ENCODE measurements around the gene GCNA.
"Not testable (repeated sequence)": the region's sequence is repeated elsewhere in the genome, so short reads cannot be mapped to it uniquely, and the experiment has no call there.

GCNA gene

DNA sequence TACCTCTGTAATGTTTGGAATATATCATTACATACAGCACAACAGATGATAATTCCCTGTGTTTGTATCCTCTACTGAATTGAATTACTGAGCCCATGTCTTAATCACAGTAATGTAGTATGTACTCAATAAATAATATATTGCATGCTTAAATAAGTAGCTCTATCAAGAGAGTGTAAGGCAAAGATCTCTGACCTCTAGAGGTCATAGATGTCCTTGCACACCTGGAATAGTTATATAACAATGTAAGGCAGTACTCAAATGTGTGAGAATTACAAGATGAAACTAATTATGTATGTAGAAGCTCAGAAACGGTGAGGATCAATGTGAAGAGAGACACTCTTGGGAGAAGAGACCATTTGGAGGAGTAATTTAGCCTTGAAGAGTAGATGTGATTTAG lies 14.3 kb upstream of the GCNA start:
- no peak for DNase-seq

DNA sequence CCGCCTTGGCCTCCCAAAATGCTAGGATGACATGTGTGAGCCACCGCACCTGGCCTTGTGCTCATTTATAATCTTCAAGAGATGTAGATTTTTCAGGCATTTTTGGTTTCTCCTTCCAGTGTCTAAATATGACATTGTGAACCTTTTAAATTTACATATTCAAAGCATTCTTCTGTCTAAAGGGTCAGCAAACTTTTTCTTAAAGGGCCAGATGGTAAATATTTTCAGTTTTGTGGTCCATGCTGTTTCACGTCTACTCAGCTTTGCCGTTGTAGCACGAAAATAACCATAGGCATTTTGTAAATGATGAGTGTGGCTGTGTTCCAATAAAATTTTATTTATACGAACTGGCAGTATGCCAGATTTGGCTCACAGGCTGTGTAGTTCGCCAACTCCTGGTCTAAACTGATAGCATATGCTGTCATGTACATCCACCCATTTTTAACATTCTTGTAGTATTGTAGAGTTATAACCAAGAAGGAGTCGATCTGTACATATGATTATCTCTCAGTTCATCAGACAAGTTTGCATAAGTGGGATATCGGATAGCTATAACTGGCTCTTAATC lies 12.7 kb upstream of the GCNA start:
- DNase-seq: no peak

DNA sequence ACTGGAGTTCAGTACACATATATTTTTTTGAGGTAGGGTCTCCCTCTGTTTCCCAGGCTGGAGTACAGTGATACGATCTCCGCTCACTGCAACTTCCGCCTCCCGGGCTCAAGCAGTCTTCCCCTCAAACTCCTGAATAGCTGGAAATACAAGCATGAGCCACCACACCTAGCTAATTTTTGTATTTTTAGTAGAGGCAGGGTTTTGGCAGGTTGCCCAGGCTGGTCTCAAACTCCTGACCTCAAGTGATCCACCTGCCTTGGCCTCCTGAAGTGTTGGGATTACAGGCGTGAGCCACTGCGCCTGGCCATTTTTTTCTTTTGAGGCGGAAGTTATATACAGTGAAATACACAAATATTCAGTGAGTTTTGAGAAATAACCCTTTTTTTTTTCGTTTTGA lies 6.8 kb upstream of the GCNA start:
- DNase-seq: not testable (repeated sequence)

DNA sequence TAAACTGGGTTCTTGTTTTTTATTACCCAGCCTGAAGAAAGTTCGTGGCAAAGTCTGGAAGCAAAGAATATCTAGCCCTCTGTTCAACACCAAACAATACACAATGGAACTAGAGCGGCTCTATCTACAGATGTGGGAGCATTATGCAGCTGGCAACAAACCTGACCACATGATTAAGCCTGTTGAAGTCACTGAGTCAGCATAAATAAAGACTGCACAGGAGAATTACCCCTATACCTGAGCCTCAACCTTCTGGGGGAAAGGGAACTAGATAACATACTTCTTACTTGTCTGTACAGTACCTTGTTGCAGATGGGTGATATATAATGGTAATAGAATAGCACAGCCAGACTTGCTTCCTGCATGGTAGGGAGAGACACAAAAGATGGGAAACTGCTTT lies 4.6 kb upstream of the GCNA start:
- no peak for DNase-seq

DNA sequence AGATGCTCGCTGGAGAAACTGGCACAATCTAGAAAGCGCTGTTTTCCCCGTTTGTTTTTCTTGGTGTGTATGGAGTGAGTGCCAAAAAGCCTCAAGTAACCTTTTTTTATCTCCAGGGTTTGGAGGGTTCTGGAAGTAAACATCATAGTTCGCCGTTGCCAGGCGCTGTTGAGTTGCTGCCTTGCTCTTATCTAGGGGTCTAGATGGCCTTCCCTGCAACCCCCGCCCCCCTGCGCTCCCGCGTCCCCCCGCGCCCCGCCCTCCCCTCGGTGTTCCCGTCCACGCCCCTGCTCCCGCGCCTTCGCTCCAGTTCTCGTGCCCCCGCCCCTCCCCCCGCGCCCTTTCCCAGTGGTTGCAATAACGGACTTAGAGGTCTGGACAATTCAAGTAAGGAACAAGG lies 555 bp upstream of the GCNA start:
- no peak for DNase-seq

DNA sequence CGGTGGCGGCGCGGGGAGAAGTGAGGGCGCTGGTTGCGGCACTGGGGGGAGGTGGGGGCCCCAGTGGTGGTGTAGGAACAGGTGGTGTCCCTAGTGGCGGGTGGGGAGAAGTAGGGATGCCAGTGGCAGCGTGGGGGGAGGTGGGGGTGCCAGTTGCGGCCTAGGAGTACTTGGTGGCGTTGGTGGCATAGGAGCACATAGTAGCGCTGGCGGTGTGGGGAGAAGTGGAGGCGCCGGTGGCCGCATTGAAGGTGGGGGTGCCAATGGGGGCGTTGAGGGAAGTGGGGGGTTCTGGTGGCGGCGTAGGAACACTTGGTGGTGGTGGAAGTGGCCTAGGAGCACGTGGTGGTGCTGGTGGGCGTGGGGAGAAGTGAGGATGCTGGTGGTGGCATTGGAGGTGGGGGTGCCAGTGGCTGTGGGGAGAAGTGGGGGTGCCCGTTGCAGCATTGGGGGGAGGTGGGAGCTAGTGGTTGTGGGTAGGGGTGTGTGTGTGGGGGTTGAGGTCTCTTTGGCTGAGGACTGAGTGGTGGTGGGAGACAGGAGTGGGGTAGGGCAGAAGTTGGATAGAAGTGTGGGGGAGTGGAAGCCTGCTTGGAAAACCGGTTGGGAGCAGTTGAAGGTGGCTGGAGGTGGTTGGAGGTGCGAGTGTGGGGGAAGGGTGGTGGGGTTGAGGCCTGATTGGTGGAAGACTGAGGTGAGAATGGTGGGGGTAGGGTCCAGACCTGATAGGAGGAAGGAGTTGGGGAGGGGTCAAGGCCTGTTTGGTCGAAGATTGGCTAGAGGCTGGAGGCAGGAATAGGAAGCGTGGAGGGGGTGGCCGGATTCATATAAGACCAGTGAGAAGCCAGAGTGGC lies 1.1 kb downstream of the GCNA start:
- no peak for DNase-seq

DNA sequence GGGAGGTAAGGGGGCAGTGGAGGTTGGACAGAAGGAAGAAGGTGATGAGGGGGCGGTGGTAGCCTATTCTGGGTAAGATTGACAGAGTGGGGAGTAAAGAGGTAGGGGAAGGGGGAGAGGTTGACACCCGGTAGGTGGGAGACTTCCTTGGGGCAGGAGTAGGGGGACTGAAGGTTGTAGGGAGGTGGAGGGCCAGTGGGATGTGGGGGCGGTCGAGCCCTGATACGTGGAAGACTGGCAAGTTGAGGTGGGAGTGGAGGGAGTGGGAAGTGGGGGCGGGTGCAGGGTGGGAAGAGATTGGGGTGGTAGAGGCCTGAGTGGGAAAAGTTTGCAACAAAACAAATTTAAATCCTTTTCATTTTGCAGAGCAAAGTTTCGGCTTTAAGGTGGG lies 1.7 kb downstream of the GCNA start:
- no peak for DNase-seq

DNA sequence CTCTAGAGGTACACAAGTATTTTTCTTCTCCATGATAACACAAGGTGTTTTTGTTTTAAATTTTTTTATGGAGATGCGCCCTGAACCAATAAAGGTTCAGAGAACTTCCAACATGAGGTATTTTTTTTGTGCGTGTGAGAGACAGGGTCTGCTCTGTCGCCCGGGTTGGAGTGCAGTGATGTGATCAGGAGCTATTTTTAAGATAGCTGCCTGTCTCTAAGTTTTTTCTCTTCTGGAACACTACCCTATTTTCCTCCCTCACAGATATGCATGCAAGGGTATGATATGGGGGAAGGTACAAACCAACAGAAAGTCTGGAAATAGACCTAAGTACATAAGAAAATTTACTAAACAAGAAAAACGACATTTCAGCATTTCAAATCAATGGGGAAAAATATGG lies 3.0 kb downstream of the GCNA start:
- DNase-seq: no peak

DNA sequence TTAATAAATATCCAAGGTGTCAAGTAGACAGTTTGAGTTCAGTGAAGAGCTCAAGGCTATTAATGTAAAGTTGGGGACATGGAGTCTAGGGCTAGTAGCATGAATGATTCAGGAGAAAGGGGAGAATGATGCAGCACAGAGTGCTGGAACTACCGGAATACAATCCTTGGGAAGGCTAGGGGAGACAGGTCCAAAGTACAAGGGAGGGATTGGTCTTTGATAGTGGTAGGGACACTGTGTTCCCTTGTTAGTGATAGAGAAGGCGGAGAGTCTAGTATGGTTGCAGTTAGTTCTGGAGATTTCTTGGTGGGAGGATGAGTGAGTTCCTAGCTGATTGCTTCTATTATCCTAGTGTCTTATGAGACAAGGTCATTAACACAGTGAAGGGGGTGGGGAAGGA lies 8.7 kb downstream of the GCNA start:
- no peak for DNase-seq

DNA sequence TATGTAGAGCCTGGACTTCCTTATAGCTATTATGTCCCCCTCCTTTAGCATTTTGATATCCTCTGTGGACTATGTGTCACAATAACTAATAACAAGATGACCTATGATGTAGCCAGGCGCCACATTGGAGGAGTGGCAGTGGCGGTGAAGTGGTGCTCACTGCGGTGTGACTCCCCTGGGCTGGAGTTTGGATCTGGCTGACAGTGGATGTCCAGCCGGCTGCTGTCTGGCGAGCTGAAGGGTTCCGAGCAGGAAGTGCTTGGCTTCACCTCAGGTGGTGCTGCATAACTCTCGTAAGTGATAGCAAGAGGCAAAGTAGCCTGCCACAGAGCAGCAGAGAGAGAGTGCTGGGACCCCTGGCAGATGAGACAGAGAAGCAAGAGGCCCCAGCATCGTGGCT lies 15.0 kb downstream of the GCNA start:
- not testable (repeated sequence) for DNase-seq

DNA sequence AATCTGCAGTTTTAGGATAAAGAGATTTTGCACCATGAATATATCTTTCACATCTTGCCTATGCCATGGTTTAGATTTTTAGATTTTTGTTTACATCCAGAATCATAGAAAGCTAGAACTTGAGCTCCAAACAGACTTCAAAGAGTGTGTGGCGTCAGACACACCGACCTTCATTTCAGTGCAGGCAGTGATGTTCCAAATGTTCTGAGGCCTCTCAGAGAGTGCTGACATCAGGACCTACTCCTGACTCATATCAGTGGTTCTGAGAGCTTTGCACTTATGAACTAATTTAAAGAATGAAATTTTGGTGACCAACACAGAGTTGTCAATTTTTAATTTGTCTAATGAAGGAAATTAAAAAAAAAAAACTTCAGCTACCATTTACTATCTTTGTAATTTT lies 21.7 kb downstream of the GCNA start:
- DNase-seq: no peak

DNA sequence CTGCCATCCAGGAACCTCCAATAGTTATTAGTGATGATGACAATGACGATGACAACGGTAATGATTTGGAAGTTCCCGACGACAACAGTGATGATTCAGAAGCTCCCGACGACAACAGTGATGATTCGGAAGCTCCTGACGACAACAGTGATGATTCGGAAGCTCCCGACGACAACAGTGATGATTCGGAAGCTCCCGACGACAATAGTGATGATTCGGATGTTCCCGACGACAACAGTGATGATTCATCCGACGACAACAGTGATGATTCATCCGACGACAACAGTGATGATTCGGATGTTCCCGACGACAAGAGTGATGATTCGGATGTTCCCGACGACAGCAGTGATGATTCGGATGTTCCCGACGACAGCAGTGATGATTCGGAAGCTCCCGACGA lies 25.4 kb downstream of the GCNA start:
- DNase-seq: no peak

DNA sequence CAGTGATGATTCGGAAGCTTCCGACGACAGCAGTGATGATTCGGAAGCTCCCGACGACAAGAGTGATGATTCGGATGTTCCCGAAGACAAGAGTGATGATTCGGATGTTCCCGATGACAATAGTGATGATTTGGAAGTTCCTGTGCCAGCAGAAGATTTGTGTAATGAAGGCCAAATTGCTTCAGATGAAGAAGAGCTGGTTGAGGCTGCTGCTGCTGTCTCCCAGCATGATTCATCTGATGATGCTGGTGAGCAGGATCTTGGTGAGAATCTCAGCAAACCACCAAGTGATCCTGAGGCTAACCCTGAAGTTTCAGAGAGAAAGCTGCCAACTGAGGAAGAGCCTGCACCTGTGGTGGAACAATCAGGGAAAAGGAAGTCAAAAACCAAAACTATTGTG lies 25.9 kb downstream of the GCNA start:
- no peak for DNase-seq

DNA sequence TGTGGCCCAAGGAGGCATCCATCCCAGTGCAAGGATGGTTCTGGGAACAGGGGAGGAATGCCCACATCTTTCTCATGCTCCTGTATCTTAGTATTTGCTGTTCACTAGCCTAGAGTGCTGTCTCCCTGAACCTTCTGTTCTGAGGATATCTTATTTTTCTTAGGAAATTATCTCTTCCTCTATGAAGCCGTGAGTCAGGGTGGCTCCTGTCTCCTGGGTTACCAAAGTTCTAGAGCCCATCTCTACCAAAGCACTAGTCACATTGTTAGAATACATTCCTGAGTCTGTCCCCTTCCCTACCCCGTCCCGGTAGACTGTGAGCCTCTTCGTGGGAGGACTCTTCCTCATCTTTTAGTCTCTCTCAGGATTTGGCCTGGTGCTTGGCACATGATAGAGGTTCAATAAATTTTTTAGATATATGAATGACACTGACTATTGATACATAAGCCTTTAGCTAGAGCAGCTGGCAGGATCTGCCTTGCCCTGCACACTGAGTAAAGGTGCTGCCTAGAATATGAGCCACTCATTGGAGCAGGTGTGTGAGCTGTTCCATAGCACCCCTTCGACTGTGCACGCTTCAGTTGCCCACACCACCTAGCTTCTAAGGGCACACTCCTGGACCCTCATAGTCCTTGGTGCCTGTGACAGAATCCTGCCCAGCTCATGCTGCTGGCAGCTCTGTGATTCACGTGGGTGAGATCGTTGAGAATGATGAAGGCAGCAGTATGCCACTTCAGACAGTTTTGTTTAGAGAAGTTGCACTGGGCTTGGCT lies 26.7 kb downstream of the GCNA start:
- DNase-seq: no peak

DNA sequence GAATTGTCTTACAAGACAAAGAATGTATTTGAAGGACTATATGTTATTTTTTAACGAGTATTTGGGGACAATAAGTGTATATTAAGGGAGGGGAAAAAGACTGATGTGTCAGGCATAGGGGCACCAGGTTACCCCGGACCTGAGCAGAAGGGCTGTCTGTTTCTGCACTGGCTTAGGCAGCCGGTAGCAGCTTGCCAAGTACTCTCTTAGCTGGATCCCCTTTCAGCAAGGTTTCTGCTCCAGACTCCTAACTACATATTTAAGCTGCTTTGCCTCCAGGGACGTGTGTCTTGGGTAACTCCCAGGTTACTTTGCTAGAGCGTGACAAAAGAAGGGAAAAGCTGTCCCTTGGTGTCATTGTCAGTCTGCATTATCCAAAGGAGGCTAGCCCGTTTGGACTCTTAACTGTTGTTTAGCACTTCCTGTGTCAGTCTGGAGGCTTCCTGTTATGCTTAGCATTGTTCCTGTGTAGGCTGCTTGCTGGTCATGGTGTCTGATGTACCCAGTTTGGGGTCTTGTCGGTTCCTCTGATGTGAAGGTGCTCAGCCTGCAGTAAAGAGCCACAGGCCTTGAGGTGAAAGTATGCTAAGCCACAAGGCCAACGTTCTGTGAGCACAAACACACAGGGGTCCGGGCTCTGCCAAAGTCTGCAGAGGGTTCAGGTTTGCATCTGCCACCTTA lies 28.4 kb downstream of the GCNA start:
- DNase-seq: no peak

DNA sequence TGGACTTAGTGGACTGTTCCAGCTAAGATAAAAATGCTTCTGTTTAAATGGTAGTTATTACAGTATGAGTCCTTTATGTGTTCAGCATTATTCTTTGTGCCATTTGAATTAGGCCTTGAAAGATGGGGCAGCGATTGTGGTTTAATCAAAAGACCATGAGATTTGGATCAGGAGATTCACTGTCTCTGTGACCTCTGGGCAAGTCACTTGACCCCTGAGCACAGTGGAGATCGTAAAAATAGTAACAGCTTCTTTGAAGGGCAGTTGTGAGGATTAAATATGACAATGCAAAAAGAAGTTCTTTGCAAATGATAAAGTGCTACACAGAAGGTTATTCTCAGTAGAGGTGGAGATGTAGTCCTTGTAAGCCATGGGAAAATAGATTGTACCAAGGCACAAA lies 29.3 kb downstream of the GCNA start:
- DNase-seq: no peak

DNA sequence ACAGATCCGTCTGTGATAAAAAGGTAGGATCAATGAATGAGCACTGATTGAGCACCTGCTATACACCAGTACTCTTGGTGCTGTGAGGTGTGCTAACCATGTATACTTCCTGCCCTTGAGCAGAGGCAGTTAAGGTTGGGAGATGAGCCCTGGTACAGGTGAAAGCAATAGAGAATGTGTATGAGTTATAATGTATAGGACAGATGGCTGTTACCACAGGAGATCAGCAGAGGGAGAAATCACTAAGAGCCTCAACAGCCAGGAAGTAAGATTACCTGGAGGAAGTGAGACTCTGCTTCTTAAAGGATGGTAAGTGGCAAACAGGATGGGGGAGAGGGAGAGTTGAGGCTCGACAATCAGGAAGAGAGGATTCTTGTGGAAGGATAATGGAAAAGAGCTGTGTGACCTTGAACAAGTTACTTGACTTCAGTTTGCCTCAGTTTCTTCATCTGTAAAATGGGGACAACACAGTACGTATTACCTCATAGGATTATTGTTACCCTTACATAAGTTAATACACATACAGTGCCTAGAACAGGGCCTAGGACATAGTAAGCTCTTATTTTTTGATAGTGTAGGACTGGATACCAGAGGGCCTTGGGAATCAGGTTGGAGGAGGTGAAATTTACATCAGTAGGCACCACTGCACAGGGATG lies 31.0 kb downstream of the GCNA start:
- DNase-seq: no peak

DNA sequence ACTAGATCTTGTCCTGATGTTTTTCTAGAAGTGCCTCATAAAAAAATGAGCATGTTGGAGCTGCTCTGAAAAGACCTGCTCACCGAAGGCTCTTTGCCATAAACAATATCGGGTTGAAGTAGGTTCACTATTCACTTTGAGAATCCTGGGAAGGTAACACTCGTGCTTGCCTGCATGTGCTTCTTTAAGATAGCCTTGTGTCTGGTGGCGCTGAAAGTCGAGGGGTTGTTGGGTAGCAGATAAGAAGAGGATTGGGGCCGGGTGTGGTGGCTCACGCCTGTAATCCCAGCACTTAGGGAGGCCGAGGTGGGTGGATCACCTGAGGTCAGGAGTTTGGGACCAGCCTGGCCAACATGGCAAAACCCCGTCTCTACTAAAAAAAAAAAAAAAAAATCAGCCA lies 33.5 kb downstream of the GCNA start:
- not testable (repeated sequence) for DNase-seq

DNA sequence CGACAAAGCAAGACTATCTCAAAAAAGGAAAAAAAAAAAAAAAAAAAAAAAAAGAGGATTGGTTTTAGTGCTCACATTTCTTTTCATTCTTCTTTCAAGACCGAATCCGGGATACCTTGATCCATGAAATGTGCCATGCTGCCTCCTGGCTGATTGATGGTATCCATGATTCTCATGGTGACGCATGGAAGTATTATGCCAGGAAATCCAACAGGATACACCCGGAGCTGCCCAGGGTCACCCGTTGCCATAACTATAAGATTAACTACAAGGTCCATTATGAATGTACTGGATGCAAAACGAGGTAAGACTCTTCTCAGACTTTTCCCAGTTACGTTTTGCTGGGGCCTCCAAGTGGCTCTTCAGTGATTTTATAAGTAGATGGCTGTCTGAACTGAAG lies 34.0 kb downstream of the GCNA start:
- no peak for DNase-seq

DNA sequence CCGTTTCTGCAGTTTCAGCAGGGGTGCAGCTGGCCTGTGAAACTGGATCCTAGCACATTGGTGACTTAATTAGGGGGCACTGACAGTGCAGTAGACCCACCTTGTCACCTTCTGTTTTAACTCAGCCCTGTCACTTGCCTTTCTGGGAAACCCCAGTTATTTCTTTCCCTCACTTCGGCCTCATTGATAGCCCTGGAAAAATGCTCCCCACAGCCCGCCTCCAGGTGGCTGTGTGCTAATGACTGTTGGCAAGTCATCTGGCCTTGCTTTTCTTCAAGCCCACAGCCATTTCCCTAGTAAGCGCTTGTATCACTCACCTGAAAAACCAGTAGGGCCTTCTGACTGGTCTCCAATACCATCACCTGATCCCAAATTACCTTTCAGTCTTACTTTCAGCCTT lies 36.8 kb downstream of the GCNA start:
- DNase-seq: no peak

DNA sequence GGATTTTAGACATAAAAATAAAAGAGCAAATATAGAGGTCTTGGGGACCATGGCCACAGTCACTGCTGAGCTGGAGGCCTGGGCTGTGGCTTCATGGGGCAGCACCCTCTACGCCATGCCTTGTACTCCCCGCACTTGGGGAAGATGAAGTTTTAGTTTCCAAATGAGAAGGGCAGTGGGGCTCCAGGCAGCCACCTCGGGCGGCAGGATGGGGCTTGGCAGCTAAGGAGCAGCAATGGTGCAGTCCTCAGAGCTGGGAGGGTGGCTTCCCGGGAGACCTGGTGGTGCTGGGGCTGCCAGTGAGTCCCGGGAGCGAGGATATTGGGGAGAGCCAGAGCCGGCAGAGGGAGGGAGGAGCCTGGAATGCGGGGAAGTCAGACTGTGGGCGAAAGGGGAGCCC lies 37.7 kb downstream of the GCNA start:
- no peak for DNase-seq

DNA sequence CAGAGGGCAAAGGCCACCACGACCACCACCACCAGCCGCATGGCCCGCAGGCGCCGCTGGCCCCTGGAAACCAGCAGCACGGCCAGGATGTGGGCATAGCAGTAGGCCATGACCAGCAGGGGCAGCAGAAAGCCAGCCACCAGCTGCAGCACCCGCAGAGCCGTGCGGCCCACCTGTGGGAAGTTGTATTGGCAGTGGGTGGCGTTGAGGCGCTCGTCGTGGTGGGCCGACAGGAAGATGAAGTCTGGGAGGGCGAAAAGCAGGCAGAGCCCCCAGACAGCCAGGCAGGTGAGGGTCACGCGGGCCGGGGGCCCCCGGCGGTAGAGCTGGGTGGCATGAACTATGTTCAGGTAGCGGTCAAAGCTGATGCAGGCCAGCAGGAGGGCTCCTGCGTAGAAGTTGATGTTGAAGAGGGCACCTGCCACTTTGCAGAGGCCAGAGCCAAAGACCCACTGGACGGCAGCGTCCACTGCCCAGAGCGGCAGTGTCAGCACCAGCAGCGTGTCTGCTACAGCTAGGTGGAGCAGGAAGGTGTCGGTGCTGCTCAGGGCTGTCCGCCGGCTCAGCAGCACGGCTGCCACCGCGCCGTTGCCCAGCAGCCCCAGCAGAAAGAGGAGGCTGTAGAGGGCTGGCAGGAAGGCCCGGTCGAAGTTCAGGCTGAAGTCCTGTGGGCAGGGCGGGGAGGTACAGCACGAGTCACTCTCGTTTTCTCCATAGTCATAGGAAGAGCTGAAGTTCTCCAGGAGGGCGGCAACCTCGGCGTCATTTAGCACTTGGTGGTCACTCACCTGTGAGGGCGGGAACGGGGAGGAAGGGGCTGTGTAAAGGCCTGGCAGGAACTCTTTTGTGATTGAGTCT lies 38.7 kb downstream of the GCNA start:
- no peak for DNase-seq

Data from cortex of kidney (tissue), 1 donor.